Breast epithelium (tissue), 3 donors: ENCODE results near the gene RHEB.

Source experiments
- CTCF ChIP-seq, 3 donors: fragments of 450-650 bp; IDR thresholded peaks; one replicate each; pipeline ENCODE4 v1.5.1; 2016 to 2017; ENCODE audit warnings: antibody characterized with exemption in 3 of 3, mild to moderate bottlenecking in 3 of 3, moderate library complexity in 3 of 3
- POLR2A ChIP-seq: fragments of 450-650 bp; IDR thresholded peaks from one replicate; pipeline ENCODE4 v1.6.1; 2016; ENCODE audit warnings: antibody characterized with exemption, mild to moderate bottlenecking, moderate library complexity
- POLR2AphosphoS5 ChIP-seq, 3 donors: sonication (generic); formaldehyde crosslinking; IDR thresholded peaks; one replicate each; pipeline ENCODE4 v1.6.1; 2017; ENCODE audit warnings: antibody characterized with exemption in 3 of 3

- TF ChIP-seq POLR2A (no peak), CTCF (IDR thresholded peaks at IDR 0.05) (no peak), POLR2AphosphoS5 (IDR thresholded peaks at IDR 0.05) (no peak)
Observed at GRCh38 chr7:151427705-151428377, 91.9 kb downstream of the RHEB start.
